GM23338 (cell line): Measurements from ENCODE around the gene SLC12A3. TPM values are rescaled to one million over a fixed set of nuclear protein-coding genes. Genes with fewer than 3 reads are reported as not detected.

Experiments used
- ATAC-seq: fragments of 200-7000 bp; cut with Tn5 transposase; 3 replicates; pipeline ENCODE4 v1.9.1; 2020
- DNase-seq: peaks from one replicate; pipeline ENCODE4 v3.0.0-alpha.2; 2015; ENCODE audit warnings: low spot score
- H2AFZ ChIP-seq: fragments of 200-600 bp; sonication (generic); 2 replicates; pipeline ENCODE4 v1.8.0; 2016; ENCODE audit warnings: antibody characterized with exemption, mild to moderate bottlenecking, moderate library complexity
- H3F3A ChIP-seq: fragments of 200-600 bp; sonication (generic); replicated peaks from 2 replicates; pipeline ENCODE4 v1.8.0; 2017; ENCODE audit warnings: antibody characterized with exemption, mixed run types, low read depth
- H3K27ac ChIP-seq: fragments of 200-600 bp; sonication (generic); 2 replicates; pipeline ENCODE4 v1.6.1; 2016; ENCODE audit warnings: low read depth
- H3K27me3 ChIP-seq: fragments of 200-600 bp; sonication (generic); 2 replicates; pipeline ENCODE4 v1.8.0; 2016; ENCODE audit warnings: mild to moderate bottlenecking, mixed run types, moderate library complexity; ENCODE audit not compliant: insufficient read depth
- H3K36me3 ChIP-seq: fragments of 200-600 bp; sonication (generic); 2 replicates; pipeline ENCODE4 v1.8.0; 2016; ENCODE audit warnings: mild to moderate bottlenecking; ENCODE audit not compliant: insufficient read depth
- H3K4me1 ChIP-seq: fragments of 200-600 bp; sonication (generic); 2 replicates; pipeline ENCODE4 v1.8.0; 2016; ENCODE audit warnings: mild to moderate bottlenecking, moderate library complexity; ENCODE audit not compliant: insufficient read depth
- H3K4me2 ChIP-seq: fragments of 200-600 bp; sonication (generic); 2 replicates; pipeline ENCODE4 v1.7.1; 2017; ENCODE audit warnings: mixed run types
- H3K4me3 ChIP-seq: fragments of 200-600 bp; sonication (generic); 2 replicates; pipeline ENCODE4 v1.6.1; 2016; ENCODE audit warnings: mixed run types
- H3K79me2 ChIP-seq: fragments of 200-600 bp; sonication (generic); replicated peaks from 2 replicates; pipeline ENCODE4 v1.8.0; 2017; ENCODE audit warnings: mild to moderate bottlenecking; ENCODE audit not compliant: insufficient read depth
- H3K9me2 ChIP-seq: fragments of 200-600 bp; sonication (generic); 2 replicates; pipeline ENCODE4 v1.8.0; 2017; ENCODE audit not compliant: insufficient read depth
- H4K20me1 ChIP-seq: fragments of 200-600 bp; sonication (generic); replicated peaks from 2 replicates; pipeline ENCODE4 v1.8.0; 2017; ENCODE audit warnings: mild to moderate bottlenecking; ENCODE audit not compliant: insufficient read depth
- H3K27ac Mint-ChIP-seq: 2 replicates; pipeline ENCODE4 v1.8.0; 2020; ENCODE audit warnings: inconsistent platforms, mild to moderate bottlenecking, moderate library complexity, mixed read lengths
- H3K27me3 Mint-ChIP-seq: 3 replicates; pipeline ENCODE4 v1.8.0; 2022; ENCODE audit warnings: low read depth, mild to moderate bottlenecking, moderate library complexity, mixed read lengths, inconsistent platforms; ENCODE audit not compliant: insufficient read depth, poor library complexity
- H3K36me3 Mint-ChIP-seq: 3 replicates; pipeline ENCODE4 v1.8.0; 2021; ENCODE audit warnings: low read depth, mild to moderate bottlenecking, inconsistent platforms, moderate library complexity, mixed read lengths
- H3K4me1 Mint-ChIP-seq: 3 replicates; pipeline ENCODE4 v1.8.0; 2020; ENCODE audit warnings: mild to moderate bottlenecking, inconsistent platforms, mixed read lengths
- H3K4me3 Mint-ChIP-seq: 3 replicates; pipeline ENCODE4 v1.8.0; 2021; ENCODE audit warnings: moderate library complexity, mild to moderate bottlenecking, inconsistent platforms, mixed read lengths
- H3K9me3 Mint-ChIP-seq: 3 replicates; pipeline ENCODE4 v1.8.0; 2020; ENCODE audit warnings: moderate library complexity, mild to moderate bottlenecking, inconsistent platforms, mixed read lengths
- ETS1 ChIP-seq: IDR thresholded peaks from 2 replicates; pipeline ENCODE4 v1.6.1; 2016; ENCODE audit warnings: antibody characterized with exemption
- EZH2 ChIP-seq: fragments of 200-600 bp; sonication (generic); IDR thresholded peaks from one replicate; pipeline ENCODE4 v1.8.0; 2017; ENCODE audit warnings: antibody characterized with exemption, mild to moderate bottlenecking, low read depth; ENCODE audit not compliant: unreplicated experiment
- EZH2phosphoT487 ChIP-seq: fragments of 200-600 bp; sonication (generic); IDR thresholded peaks from one replicate; pipeline ENCODE4 v1.8.1; 2018; ENCODE audit warnings: antibody characterized with exemption; ENCODE audit not compliant: unreplicated experiment
- JUNB ChIP-seq: IDR thresholded peaks from one replicate; pipeline ENCODE4 v1.6.1; 2016; ENCODE audit warnings: antibody characterized with exemption; ENCODE audit not compliant: unreplicated experiment
- POLR2AphosphoS5 ChIP-seq: IDR thresholded peaks from 2 replicates; pipeline ENCODE4 v1.6.1; 2016; ENCODE audit warnings: antibody characterized with exemption, low read depth
- REST ChIP-seq: IDR thresholded peaks from one replicate; pipeline ENCODE4 v1.6.1; 2018; ENCODE audit warnings: antibody characterized with exemption; ENCODE audit not compliant: unreplicated experiment
- ZNF114 ChIP-seq: fragments of 250-450 bp; sonication (Bioruptor Pico); IDR thresholded peaks from 2 replicates; pipeline ENCODE4 v1.5.0; 2020; ENCODE audit warnings: mild to moderate bottlenecking, moderate library complexity
- ZNF331 ChIP-seq: fragments of 250-450 bp; sonication (Bioruptor Pico); IDR thresholded peaks from 2 replicates; pipeline ENCODE4 v1.5.0; 2020; ENCODE audit warnings: low read depth, mild to moderate bottlenecking, moderate library complexity
- ZNF462 ChIP-seq: fragments of 250-450 bp; sonication (Bioruptor Pico); IDR thresholded peaks from 2 replicates; pipeline ENCODE4 v1.5.0; 2020; ENCODE audit warnings: mild to moderate bottlenecking, moderate library complexity
- polyA plus RNA-seq: library from polyadenylated mRNA; unstranded; fragments of >200 nt; fragmentation: Nextera tagmentation; extraction: Ambion mirVana; gene quantifications from 2 replicates; pipeline ENCODE4 v1.2.1, GENCODE V29; 2016
- total RNA-seq: library from RNA; depleted of rRNA; stranded (reverse); fragments of >200 nt; shearing (Covaris generic); gene quantifications from 2 replicates; pipeline ENCODE4 v1.2.3, GENCODE V29; 2014

Gene SLC12A3
- total and polyA plus RNA-seq, 2 experiments from 2014 or later: not detected

GRCh38 chr16:56861092-56861610 is 3.9 kb upstream of the SLC12A3 start:
- H3K9me2 ChIP-seq: no peaks in the 10 kb centered on the region
- peaks cover 6% of the 10 kb centered on the region for H3K27me3 Mint-ChIP-seq
- no peak overlapping the region for H3K27ac ChIP-seq
- H3K4me1 ChIP-seq: no peaks in the 10 kb centered on the region
- no peak for DNase-seq
- H3K4me1 Mint-ChIP-seq: peaks cover 6% of the 10 kb centered on the region; the same call in 2 of the 3 replicates
- ATAC-seq: peak; percentile 35; the same call in 2 of the 3 replicates
- no peaks in the 10 kb centered on the region for H3K36me3 Mint-ChIP-seq
- H4K20me1 ChIP-seq: no peaks in the 10 kb centered on the region
- H3K36me3 ChIP-seq: no peaks in the 10 kb centered on the region
- no peaks in the 10 kb centered on the region for H3K27me3 ChIP-seq
- H2AFZ ChIP-seq: no peak overlapping the region
- TF ChIP-seq ETS1 (no peak), EZH2phosphoT487 (no peak), REST (no peak), POLR2AphosphoS5 (no peak), EZH2 (no peak), ZNF114 (CRISPR knock-in tag) (no peak), JUNB (no peak), ZNF462 (CRISPR knock-in tag) (no peak), ZNF331 (no peak)
- H3K4me3 ChIP-seq: no peak overlapping the region
- no peaks in the 10 kb centered on the region for H3K79me2 ChIP-seq
- no peaks in the 10 kb centered on the region for H3F3A ChIP-seq
- no peak overlapping the region for H3K27ac Mint-ChIP-seq
- no peak overlapping the region for H3K4me3 Mint-ChIP-seq
- H3K4me2 ChIP-seq: no peak overlapping the region
- H3K9me3 Mint-ChIP-seq: no peaks in the 10 kb centered on the region
